Psoas muscle (tissue), 8 donors: ENCODE data around the gene SEC31B. TPM values are rescaled to one million over a fixed set of nuclear protein-coding genes. Genes with fewer than 3 reads are reported as not detected.

Experiments used
- ATAC-seq, 4 donors: fragments of 200-7000 bp; cut with Tn5 transposase; one replicate each; pipeline ENCODE4 v1.9.1; 2020; ENCODE audit warnings: moderate library complexity in 3 of 4, mild to moderate bottlenecking in 2 of 4
- DNase-seq, 2 donors: peaks; one replicate each; pipeline ENCODE4 v3.0.0-alpha.2; 2020
- H3K27ac ChIP-seq: fragments of 200-600 bp; one replicate; pipeline ENCODE4 v1.8.0; 2022
- H3K27me3 ChIP-seq, 3 donors: fragments of 200-600 bp in 1 of 3; one replicate each; pipeline versions ENCODE4 v1.6.1 to v1.8.0; 2013 to 2022; ENCODE audit warnings: low read length in 2 of 3, mild to moderate bottlenecking in 2 of 3, moderate library complexity in 1 of 3; ENCODE audit not compliant: insufficient read depth in 3 of 3
- H3K36me3 ChIP-seq, 2 donors: fragments of 200-600 bp in 1 of 2; one replicate each; pipeline versions ENCODE4 v1.6.1 to v1.8.0; 2013 to 2022; ENCODE audit warnings: low read depth in 1 of 2, mild to moderate bottlenecking in 1 of 2, moderate library complexity in 1 of 2; ENCODE audit not compliant: insufficient read depth in 1 of 2
- H3K4me1 ChIP-seq: fragments of 200-600 bp; one replicate; pipeline ENCODE4 v1.8.0; 2022
- H3K4me3 ChIP-seq: fragments of 200-600 bp; one replicate; pipeline ENCODE4 v1.8.0; 2022; ENCODE audit warnings: mild to moderate bottlenecking
- H3K9me3 ChIP-seq: fragments of 200-600 bp; one replicate; pipeline ENCODE4 v1.8.0; 2022
- CTCF ChIP-seq: fragments of 200-600 bp; IDR thresholded peaks from one replicate; pipeline ENCODE4 v1.8.0; 2022; ENCODE audit warnings: antibody characterized with exemption
- WGBS, 3 donors: extraction: QIAGEN DNeasy Blood & Tissue Kit; methylation state at CpG; one replicate each; pipeline versions ENCODE4 v1.1.6 to v1.1.7; 2013; 5-methylcytosine and 5-hydroxymethylcytosine counted together
- intact Hi-C, 2 donors: fragments of 100-400 bp; cut with DNase I; formaldehyde crosslinking; loops; one replicate each; pipeline versions ENCODE4 v1.11.0 to v1.14.2; 2022
- polyA plus RNA-seq, 3 donors: library from polyadenylated mRNA; stranded (reverse); fragments of 200-250 nt; gene quantifications; one replicate each; pipeline ENCODE4 v1.2.3, GENCODE V29; 2013
- total RNA-seq, 4 donors: library from RNA; stranded (reverse); fragmentation: NEBNext Ultra II Directional in 2 of 4; extraction: Animal tissue kit (Norgen Biotek cat#: 25700) in 2 of 4; gene quantifications; one replicate each; pipeline versions ENCODE4 v1.2.1 to v1.2.4, GENCODE V29; 2021 to 2023
- donor health status: healthy with polysubstance abuse.
- donor health status: DM: no; HTN: no; CAD: no; lungs with moderate emphysema.
- donor health status: Bipolar disorder and iron deficiency.
- donor health status: healthy.
- donor health status: DM: yes; HTN: yes; CAD: no.
- donor health status: DM: no; HTN: no; CAD: no.
- donor health status: DM: no; HTN: no; CAD: no.
- donor health status: DM: yes; HTN: yes; CAD: no.

Gene SEC31B
- total and polyA plus RNA-seq, 7 donors, result 2.0 to 6.7 (median 3.7) TPM

DNA sequence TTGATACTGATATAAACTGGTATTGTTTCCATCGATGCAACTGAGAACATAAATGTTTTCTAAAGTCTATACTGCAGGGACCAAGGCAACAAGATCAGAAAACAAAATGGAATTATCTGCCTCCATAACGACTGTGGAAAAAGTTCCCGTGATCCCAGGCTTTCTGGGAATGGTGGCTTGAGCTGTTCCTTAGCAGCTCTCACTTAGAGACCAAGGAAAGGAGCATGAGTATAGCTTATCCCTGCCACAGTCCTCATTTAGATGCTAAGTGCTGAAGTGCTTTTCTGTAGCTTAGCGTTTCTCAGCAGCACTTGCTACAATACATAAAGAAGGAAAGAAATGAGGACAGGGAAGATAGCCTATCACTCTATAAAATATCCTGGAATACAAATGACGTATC lies 51.3 kb downstream of the SEC31B start:
- H3K27me3 ChIP-seq, result no peaks in the 10 kb centered on the region

DNA sequence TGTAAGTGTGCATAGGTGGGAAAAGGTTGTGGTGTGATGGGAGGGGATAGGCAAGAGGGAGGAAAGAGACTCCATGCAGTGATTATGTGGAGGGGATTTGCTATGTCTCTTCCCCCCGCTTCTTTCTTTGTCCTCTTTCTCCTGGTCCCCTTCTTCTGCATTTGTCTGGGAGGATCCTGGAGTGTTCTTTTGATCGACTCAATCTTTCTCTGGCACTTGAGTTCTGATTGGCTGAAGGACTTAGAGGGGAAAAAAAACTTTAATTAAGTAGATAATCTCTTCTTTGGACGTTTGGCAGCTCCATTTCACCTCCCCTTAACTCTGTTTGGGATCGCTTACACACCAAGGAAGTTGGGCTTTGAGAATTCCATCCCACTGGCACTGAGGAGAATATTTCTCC lies 57.0 kb downstream of the SEC31B start, which contains the start of gene WNT8B:
Gene WNT8B (plus strand): TSS at position 301 of the 400 bp plus-strand sequence. CDS start 160 bp downstream, outside the sequence.
- H3K4me1 ChIP-seq, result no peaks in the 10 kb centered on the region
- no peak for DNase-seq
- WGBS, 3 donors, result 47 to 52% (median 51%) methylated on average over 4 of the region's 4 CpGs
- no peak within 1 kb of the TSS for H3K4me3 ChIP-seq
- ATAC-seq, result no peak
- no peak within 1 kb of the TSS for H3K27ac ChIP-seq
- no peaks in the 10 kb centered on the region for H3K9me3 ChIP-seq
- no peaks in the 10 kb centered on the region for H3K36me3 ChIP-seq
- H3K27me3 ChIP-seq, result no peaks in the 10 kb centered on the region
- no peak for TF ChIP-seq CTCF
- intact Hi-C loops, result no loop called here

More for the DNA sequence above, 51.3 kb downstream of the SEC31B start:
- WGBS, 3 donors, result 61 to 63% (median 61%) methylated on average over 5 of the region's 5 CpGs
- intact Hi-C loops, result no loop called here
- no peaks in the 10 kb centered on the region for H3K9me3 ChIP-seq
- H3K36me3 ChIP-seq, result no peaks in the 10 kb centered on the region
- no peak overlapping the region for H3K27ac ChIP-seq
- TF ChIP-seq CTCF, result no peak
- ATAC-seq, result no peak
- no peak overlapping the region for H3K4me3 ChIP-seq
- H3K4me1 ChIP-seq, result no peaks in the 10 kb centered on the region
- no peak for DNase-seq

DNA sequence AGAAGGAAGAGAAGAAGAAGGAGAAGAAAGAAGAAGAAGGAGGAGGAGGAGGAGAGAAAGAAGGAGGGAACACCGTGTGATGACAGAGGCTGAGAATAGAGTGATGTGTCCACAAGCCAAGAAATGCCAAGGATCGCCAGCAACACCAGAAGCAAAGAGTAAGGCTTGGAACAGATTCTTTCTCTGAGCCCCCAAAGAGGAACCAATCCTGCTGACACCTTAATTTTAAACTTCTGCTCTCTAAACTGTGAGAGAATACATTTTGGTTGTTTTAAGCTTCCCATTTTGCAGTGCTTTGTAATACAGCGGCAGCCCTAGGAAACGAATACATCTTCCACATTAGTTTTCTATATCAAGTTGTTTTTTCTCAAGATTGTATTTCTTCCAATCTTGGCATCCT lies 70.7 kb downstream of the SEC31B start:
- Histone ChIP-seq H3K36me3 (no peaks in the 10 kb centered on the region), H3K4me3 (no peak overlapping the region), H3K4me1 (no peaks in the 10 kb centered on the region), H3K27me3 (peaks cover 0 to 5% (median 0%) of the 10 kb centered on the region in 3 donors), H3K27ac (no peak overlapping the region), H3K9me3 (no peaks in the 10 kb centered on the region)
- 77 to 85% (median 84%) methylated on average over 4 of the region's 4 CpGs for WGBS, 3 donors
- TF ChIP-seq CTCF, result no peak
- intact Hi-C loops, result no loop called here
- ATAC-seq (no peak), DNase-seq (no peak)

GRCh38 chr10:100447663-100448062 lies 72.0 kb downstream of the SEC31B start:
- no peak for DNase-seq
- H3K27me3 ChIP-seq, result peaks cover 0 to 5% (median 0%) of the 10 kb centered on the region in 3 donors
- no peak for ATAC-seq
- no peaks in the 10 kb centered on the region for H3K9me3 ChIP-seq
- H3K27ac ChIP-seq, result no peak overlapping the region
- 62 to 84% (median 80%) methylated on average over 1 of the region's 1 CpG for WGBS, 3 donors
- intact Hi-C loops, result no loop called here
- no peaks in the 10 kb centered on the region for H3K4me1 ChIP-seq
- H3K4me3 ChIP-seq, result no peak overlapping the region
- no peak for TF ChIP-seq CTCF
- no peaks in the 10 kb centered on the region for H3K36me3 ChIP-seq

- Histone ChIP-seq H3K27me3 (no peaks in the 10 kb centered on the region), H3K27ac (no peak overlapping the region), H3K9me3 (no peaks in the 10 kb centered on the region), H3K4me1 (no peaks in the 10 kb centered on the region), H3K36me3 (no peaks in the 10 kb centered on the region), H3K4me3 (no peak overlapping the region)
- intact Hi-C loops, result no loop called here
- no peak for ATAC-seq
- WGBS, 3 donors, result 37 to 42% (median 40%) methylated on average over 4 of the region's 4 CpGs
- no peak for TF ChIP-seq CTCF
- no peak for DNase-seq
Observed at GRCh38 chr10:100446130-100446761, 73.4 kb downstream of the SEC31B start.
